WTC11 (cell line): Measurements from ENCODE around the gene MALSU1.

Experiments used
- CTCF ChIP-seq: fragments of 200-600 bp; IDR thresholded peaks from 2 replicates; pipeline ENCODE4 v1.8.0; 2022; ENCODE audit warnings: antibody characterized with exemption
- JUN ChIP-seq: sonication (generic); formaldehyde crosslinking; IDR thresholded peaks from 2 replicates; pipeline ENCODE4 v1.8.0; 2023; ENCODE audit warnings: mild to moderate bottlenecking, missing genetic modification reagents
- MAX ChIP-seq: sonication (generic); formaldehyde crosslinking; IDR thresholded peaks from 2 replicates; pipeline ENCODE4 v1.8.0; 2022; ENCODE audit warnings: mild to moderate bottlenecking, missing genetic modification reagents

GRCh38 chr7:23267357-23267756, 31.8 kb upstream of the MALSU1 start:
- TF ChIP-seq CTCF: no peak
- TF ChIP-seq JUN: no peak
- TF ChIP-seq MAX (CRISPR knock-in tag): no peak
